NOMO-1 treated with dmso at 0.1 percent for 144 hours (cell line): Measurements from ENCODE around the gene RTN4IP1.

Source experiments
- DNase-seq: peaks from one replicate; lab custom pipeline; 2025; ENCODE audit not compliant: unreplicated experiment; lab: John Stamatoyannopoulos, UW

The RTN4IP1 gene

DNA sequence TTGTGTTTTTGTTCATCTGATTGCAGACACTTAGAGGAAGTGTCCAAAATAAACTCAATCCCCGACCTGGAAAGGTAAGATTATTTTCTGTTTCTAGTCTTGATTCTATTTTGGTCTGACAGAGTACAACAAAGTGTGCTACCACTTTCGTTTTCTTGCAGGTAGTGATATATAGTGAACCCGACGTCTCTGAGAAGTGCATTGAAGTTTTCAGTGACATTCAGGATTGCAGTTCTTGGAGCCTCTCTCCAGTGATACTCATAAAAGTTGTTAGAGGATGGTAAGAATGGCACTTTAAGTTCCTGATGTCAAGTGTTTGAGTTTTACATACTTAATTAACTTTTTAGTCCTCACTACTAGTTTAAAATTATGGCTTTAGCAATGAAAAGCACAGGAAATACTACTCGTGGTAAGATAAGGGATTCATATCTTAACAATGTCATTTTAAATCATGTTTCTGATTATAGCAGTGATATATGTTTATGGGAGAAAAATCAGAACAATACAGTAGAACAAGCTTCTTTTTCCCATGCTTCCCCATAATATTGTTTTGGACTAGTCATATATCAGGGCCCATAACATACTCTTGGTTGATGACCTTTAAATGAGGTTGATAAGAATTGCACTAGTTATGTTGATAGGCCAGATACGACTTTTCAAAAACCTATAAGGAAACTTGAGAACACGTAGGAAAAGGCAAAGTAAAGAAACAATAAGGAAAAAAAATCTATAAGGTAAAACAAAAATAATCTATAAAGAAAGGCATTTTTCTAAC, 104.0 kb downstream of the RTN4IP1 start:
- no peak for DNase-seq

DNA sequence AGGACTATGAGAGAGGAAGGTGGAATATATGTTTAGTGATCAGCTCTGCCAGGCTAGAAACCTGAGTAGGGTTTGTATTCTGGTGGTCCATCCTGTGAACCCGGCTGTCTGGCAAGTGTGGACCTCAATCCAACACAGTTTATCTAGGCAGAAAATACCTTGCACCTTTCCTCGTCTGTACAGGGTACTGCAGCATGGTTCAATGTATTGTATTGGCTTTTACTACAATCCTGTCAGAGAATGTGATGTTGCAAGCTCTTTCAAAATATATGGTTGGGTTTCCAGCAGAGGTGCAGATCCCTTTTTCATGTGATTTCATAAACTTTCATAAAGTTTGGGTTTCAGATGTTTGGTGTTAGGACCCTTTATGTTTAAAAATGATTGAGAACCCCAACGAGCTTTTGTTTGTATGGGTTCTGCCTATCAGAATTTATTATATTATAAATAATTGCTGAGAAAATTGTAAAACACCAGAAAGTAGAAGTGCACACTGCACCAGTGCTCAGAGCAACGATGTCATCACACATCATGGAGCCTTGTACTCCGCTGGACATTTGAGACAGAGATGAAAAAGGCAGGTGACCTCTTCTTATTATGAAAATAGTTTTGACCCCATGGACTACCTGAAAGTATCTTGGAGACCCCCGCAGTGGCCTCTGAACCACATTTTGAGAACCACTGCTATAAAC, 106.6 kb downstream of the RTN4IP1 start:
- DNase-seq: no peak
